BLaER1 (cell line): ENCODE measurements around the gene CAPN5.

Experiments
- H3K27ac ChIP-seq: shearing (Covaris generic); formaldehyde crosslinking; 2 replicates; pipeline ENCODE4 v1.8.1; 2022
- H3K27me3 ChIP-seq: shearing (Covaris generic); formaldehyde crosslinking; 2 replicates; pipeline ENCODE4 v1.8.1; 2022
- H3K36me3 ChIP-seq: shearing (Covaris generic); formaldehyde crosslinking; 2 replicates; pipeline ENCODE4 v1.8.1; 2022
- H3K4me1 ChIP-seq: shearing (Covaris generic); formaldehyde crosslinking; 2 replicates; pipeline ENCODE4 v1.8.1; 2022
- H3K4me2 ChIP-seq: shearing (Covaris generic); formaldehyde crosslinking; 2 replicates; pipeline ENCODE4 v1.8.1; 2022
- H3K4me3 ChIP-seq: shearing (Covaris generic); formaldehyde crosslinking; 2 replicates; pipeline ENCODE4 v1.8.1; 2022
- H3K9ac ChIP-seq: shearing (Covaris generic); formaldehyde crosslinking; 2 replicates; pipeline ENCODE4 v1.8.1; 2022
- H3K9me3 ChIP-seq: shearing (Covaris generic); formaldehyde crosslinking; 2 replicates; pipeline ENCODE4 v1.8.1; 2022
- H4K20me1 ChIP-seq: shearing (Covaris generic); formaldehyde crosslinking; 2 replicates; pipeline ENCODE4 v1.8.1; 2022
- Cebpa-rat ChIP-seq: shearing (Covaris generic); IDR thresholded peaks from 2 replicates; pipeline ENCODE4 v1.8.1; 2022

The CAPN5 gene

GRCh38 chr11:77127235-77127911 is 60.6 kb downstream of the CAPN5 start:
- H3K4me1 ChIP-seq, result peaks cover 89% of the 10 kb centered on the region
- H4K20me1 ChIP-seq, result no peaks in the 10 kb centered on the region
- TF ChIP-seq Cebpa-rat, result no peak
- H3K9ac ChIP-seq, result peak overlapping the region; percentile 43
- no peaks in the 10 kb centered on the region; the same call in 1 of the 2 replicates for H3K36me3 ChIP-seq
- no peaks in the 10 kb centered on the region for H3K27me3 ChIP-seq
- H3K4me3 ChIP-seq, result peak overlapping the region; percentile 55
- peak overlapping the region; percentile 15; the same call in 1 of the 2 replicates for H3K27ac ChIP-seq
- no peaks in the 10 kb centered on the region for H3K9me3 ChIP-seq
- H3K4me2 ChIP-seq, result peak overlapping the region; percentile 85

DNA sequence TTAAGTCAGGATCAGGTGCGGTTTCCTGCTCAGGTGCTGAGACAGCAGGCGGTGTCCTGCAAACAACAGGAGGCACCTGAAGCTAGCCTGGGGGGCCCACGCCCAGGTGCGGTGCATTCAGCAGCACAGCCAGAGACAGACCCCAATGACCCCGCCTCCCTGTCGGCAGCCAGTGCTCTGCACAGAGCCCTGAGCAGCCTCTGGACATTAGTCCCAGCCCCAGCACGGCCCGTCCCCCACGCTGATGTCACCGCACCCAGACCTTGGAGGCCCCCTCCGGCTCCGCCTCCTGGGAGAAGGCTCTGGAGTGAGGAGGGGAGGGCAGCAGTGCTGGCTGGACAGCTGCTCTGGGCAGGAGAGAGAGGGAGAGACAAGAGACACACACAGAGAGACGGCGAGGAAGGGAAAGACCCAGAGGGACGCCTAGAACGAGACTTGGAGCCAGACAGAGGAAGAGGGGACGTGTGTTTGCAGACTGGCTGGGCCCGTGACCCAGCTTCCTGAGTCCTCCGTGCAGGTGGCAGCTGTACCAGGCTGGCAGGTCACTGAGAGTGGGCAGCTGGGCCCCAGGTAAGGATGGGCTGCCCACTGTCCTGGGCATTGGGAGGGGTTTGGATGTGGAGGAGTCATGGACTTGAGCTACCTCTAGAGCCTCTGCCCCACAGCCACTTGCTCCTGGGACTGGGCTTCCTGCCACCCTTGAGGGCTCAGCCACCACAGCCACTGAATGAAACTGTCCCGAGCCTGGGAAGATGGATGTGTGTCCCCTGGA is 61.3 kb downstream of the CAPN5 start, which contains the start of gene MYO7A:
Gene MYO7A (plus strand): TSS at position 327 of the 772 bp plus-strand sequence. CDS start 2,389 bp downstream, outside the sequence.
- peak within 1 kb of the TSS; percentile 43 for H3K9ac ChIP-seq
- TF ChIP-seq Cebpa-rat, result no peak
- H3K9me3 ChIP-seq, result 0 out of 2 replicates have a peak, but pooled peaks cover 2% of the 10 kb centered on the region
- H3K4me1 ChIP-seq, result peaks cover 81% of the 10 kb centered on the region
- no peaks in the 10 kb centered on the region; the same call in 1 of the 2 replicates for H3K36me3 ChIP-seq
- H3K27ac ChIP-seq, result peak within 1 kb of the TSS; percentile 38
- H3K4me2 ChIP-seq, result peak within 1 kb of the TSS; percentile 85
- no peaks in the 10 kb centered on the region for H3K27me3 ChIP-seq
- peak within 1 kb of the TSS; percentile 55 for H3K4me3 ChIP-seq
- H4K20me1 ChIP-seq, result no peaks in the 10 kb centered on the region

DNA sequence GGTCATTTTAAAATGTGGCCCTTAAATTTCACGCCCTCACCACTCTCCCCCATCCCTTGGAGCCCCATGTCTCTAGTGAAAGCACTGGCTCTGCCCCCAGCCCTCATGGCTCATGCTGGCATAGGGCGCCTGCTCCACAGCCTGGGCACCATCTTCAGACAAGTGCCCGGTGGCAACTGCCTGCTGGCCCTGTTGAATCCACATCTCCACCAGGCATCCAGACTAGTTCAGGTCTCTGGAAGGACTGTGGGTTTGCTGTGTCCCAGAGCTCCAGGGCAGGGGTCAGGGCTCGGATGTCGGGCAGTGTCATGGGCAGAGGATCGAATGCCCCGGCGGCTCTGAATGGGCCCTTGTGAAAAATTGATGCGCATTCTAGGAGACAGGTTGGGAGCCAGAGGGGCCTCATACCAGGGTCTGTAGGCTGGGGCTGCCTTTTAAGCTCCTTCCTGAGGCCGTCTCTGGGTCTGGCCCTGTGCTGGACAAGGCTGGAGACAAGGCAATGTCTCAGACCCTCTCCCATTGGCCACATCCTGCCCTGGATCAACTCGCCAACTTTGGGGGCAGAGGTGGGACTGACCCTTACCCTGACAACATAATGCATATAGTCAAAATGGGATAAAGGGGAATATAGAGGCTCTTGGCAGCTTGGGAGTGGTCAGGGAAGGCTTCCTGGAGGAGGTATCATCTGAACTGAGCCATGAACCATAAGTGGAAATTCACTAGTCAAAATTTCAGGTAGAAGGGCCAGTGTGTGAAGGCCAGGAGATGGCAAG is 62.5 kb downstream of the CAPN5 start:
- no peak for TF ChIP-seq Cebpa-rat
- no peaks in the 10 kb centered on the region for H3K27me3 ChIP-seq
- H4K20me1 ChIP-seq, result no peaks in the 10 kb centered on the region
- no peak overlapping the region for H3K9ac ChIP-seq
- peaks cover 77% of the 10 kb centered on the region for H3K4me1 ChIP-seq
- H3K36me3 ChIP-seq, result no peaks in the 10 kb centered on the region
- H3K27ac ChIP-seq, result no peak overlapping the region
- no peak overlapping the region for H3K4me3 ChIP-seq
- H3K9me3 ChIP-seq, result 0 out of 2 replicates have a peak, but pooled peaks cover 4% of the 10 kb centered on the region
- peak overlapping the region; percentile 85; the same call in 1 of the 2 replicates for H3K4me2 ChIP-seq

DNA sequence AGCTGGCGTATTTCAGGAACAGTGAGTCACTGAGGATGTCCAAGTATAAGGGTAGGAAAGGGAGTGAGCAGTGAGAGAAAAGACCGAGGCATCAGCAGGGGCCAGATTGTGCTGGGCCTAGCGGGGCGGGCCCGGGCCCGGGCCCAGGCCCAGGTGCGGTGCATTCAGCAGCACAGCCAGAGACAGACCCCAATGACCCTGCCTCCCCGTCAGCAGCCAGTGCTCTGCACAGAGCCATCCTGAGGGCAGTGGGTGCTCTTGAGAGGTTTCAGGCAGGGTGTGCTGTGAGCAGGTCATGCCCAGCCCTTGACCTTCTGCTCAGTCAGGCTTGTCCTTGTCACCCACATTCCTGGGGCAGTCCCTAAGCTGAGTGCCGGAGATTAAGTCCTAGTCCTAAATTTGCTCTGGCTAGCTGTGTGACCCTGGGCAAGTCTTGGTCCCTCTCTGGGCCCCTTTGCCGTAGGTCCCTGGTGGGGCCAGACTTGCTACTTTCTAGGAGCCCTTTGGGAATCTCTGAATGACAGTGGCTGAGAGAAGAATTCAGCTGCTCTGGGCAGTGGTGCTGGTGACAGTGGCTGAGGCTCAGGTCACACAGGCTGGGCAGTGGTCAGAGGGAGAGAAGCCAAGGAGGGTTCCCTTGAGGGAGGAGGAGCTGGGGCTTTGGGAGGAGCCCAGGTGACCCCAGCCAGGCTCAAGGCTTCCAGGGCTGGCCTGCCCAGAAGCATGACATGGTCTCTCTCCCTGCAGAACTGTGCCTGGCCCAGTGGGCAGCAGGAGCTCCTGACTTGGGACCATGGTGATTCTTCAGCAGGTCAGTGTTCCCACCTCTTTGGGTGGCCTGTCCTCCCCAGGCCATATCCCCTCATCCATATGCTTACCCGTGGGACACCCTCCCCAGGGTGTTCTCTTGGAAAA is 63.3 kb downstream of the CAPN5 start:
- no peaks in the 10 kb centered on the region for H4K20me1 ChIP-seq
- no peaks in the 10 kb centered on the region for H3K27me3 ChIP-seq
- H3K4me2 ChIP-seq, result peak overlapping the region; percentile 59
- H3K9ac ChIP-seq, result no peak overlapping the region
- peaks cover 69% of the 10 kb centered on the region for H3K4me1 ChIP-seq
- H3K36me3 ChIP-seq, result no peaks in the 10 kb centered on the region
- no peak overlapping the region for H3K4me3 ChIP-seq
- H3K9me3 ChIP-seq, result 0 out of 2 replicates have a peak, but pooled peaks cover 4% of the 10 kb centered on the region
- no peak for TF ChIP-seq Cebpa-rat
- peak overlapping the region; percentile 61 for H3K27ac ChIP-seq

DNA sequence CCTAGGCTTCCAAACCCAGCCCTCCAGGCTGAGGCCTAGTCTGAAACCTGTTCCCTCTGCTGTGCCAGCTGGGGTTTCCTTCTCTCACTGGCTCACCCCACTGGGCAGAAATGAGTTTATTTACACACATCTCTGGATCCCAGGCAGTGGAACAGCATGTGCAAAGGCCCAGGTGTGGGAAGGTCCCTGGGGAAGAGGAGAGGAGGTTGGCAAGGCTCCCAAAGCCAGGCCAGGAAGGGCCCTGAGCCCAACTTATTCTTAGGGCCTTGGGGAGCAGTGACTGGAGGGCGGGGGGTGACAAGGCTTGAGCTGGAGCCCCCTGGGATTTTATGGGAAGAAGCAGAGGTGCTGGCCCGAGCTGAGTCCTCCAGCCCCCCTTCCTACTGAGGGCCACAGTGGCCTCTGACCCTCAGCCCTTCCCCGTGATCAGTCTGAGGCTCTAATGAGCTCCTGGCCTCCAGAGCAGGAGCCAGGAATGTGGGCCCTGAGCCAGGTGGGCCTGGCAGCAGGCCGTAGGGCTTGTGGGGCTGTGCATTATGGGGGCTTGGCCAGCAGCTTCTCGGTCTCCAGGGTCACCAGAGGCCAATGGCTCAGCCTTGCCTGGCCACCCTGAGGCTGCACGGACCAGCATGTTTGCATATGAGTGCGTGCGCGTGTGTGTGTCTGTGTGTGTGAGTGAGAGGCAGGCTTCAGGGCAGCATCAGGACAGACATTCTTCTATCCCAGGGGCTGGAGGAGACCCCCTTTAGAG is 64.2 kb downstream of the CAPN5 start:
- Histone ChIP-seq H3K27ac (peak overlapping the region; percentile 61), H3K9ac (no peak overlapping the region), H3K27me3 (no peaks in the 10 kb centered on the region), H3K4me1 (peaks cover 67% of the 10 kb centered on the region), H4K20me1 (no peaks in the 10 kb centered on the region), H3K9me3 (0 out of 2 replicates have a peak, but pooled peaks cover 4% of the 10 kb centered on the region), H3K4me3 (no peak overlapping the region), H3K36me3 (no peaks in the 10 kb centered on the region), H3K4me2 (peak overlapping the region; percentile 59)
- no peak for TF ChIP-seq Cebpa-rat

GRCh38 chr11:77131560-77131959 is 64.8 kb downstream of the CAPN5 start:
- H3K4me2 ChIP-seq, result peak overlapping the region; percentile 59
- peak overlapping the region; percentile 61; the same call in 1 of the 2 replicates for H3K27ac ChIP-seq
- H3K9me3 ChIP-seq, result 0 out of 2 replicates have a peak, but pooled peaks cover 4% of the 10 kb centered on the region
- peaks cover 67% of the 10 kb centered on the region for H3K4me1 ChIP-seq
- no peaks in the 10 kb centered on the region for H3K27me3 ChIP-seq
- no peak overlapping the region for H3K4me3 ChIP-seq
- H3K9ac ChIP-seq, result no peak overlapping the region
- TF ChIP-seq Cebpa-rat, result no peak
- no peaks in the 10 kb centered on the region for H3K36me3 ChIP-seq
- no peaks in the 10 kb centered on the region for H4K20me1 ChIP-seq

DNA sequence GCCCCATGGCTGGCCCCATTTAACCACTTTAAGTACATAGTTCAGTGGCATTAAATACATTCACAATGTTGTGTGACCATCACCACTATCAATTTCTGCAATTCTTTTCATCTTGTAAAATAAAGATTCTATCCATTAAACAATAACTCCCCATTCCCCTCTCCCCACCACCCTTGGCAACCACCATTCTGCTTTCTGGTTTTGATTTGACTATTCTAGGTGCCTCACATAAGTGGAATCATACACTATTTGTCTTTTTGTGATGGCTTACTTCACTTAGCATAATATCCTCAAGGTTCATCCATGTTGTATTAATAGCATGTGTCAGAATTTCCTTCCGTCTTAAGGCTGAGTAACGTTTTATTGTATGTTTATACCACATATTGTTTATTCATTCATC is 68.3 kb downstream of the CAPN5 start:
- Histone ChIP-seq H3K4me2 (no peak overlapping the region), H4K20me1 (no peaks in the 10 kb centered on the region), H3K9me3 (0 out of 2 replicates have a peak, but pooled peaks cover 4% of the 10 kb centered on the region), H3K27ac (no peak overlapping the region), H3K36me3 (no peaks in the 10 kb centered on the region), H3K9ac (no peak overlapping the region), H3K4me3 (no peak overlapping the region), H3K27me3 (no peaks in the 10 kb centered on the region), H3K4me1 (peaks cover 70% of the 10 kb centered on the region)
- no peak for TF ChIP-seq Cebpa-rat

- H3K27ac ChIP-seq, result no peak overlapping the region; the same call in 1 of the 2 replicates
- H4K20me1 ChIP-seq, result no peaks in the 10 kb centered on the region
- H3K36me3 ChIP-seq, result no peaks in the 10 kb centered on the region
- TF ChIP-seq Cebpa-rat, result no peak
- no peaks in the 10 kb centered on the region for H3K27me3 ChIP-seq
- peaks cover 70% of the 10 kb centered on the region for H3K4me1 ChIP-seq
- peak overlapping the region; percentile 96 for H3K4me2 ChIP-seq
- H3K4me3 ChIP-seq, result no peak overlapping the region
- H3K9ac ChIP-seq, result no peak overlapping the region
- 0 out of 2 replicates have a peak, but pooled peaks cover 4% of the 10 kb centered on the region for H3K9me3 ChIP-seq
Measured at GRCh38 chr11:77136074-77136473, 69.3 kb downstream of the CAPN5 start.
